ENCODE measurements around the gene CYB5R2. TPM values are rescaled to one million over a fixed set of nuclear protein-coding genes. Genes with fewer than 3 reads are reported as not detected.

CYB5R2 gene
- polyA plus RNA-seq, 4 donors = 27.0 to 31.4 (median 28.1) TPM

GRCh38 chr11:7642747-7643146 lies 30.6 kb downstream of the CYB5R2 start:
- DNase-seq (ENCODE audit: low read depth in 4 of 4, low spot score in 3 of 4) = no peak

DNA sequence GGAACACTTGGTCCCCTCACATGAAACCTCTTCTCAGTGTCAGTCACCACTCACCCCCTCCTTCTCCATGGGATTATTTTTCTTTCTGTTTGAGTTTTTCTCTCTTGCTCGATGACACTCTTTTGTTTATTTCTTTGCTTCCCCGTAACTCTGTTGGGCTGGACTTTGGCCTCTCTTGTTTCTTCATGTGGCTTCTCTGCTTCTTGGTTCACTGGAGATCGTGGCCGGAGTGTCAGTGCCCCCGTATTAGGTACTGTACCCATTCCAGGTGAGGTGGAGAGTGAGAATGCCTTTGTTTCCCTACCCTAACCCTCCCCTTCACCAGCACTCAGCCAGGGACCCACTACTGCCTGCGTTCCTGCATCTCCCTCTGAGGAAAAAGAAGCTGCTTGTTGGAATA lies 32.5 kb downstream of the CYB5R2 start:
- no peak for DNase-seq (ENCODE audit: low read depth in 4 of 4, low spot score in 3 of 4)

GRCh38 chr11:7639643-7640025 lies 33.7 kb downstream of the CYB5R2 start:
- no peak for DNase-seq (ENCODE audit: low read depth in 4 of 4, low spot score in 3 of 4)

GRCh38 chr11:7638710-7639642 lies 34.3 kb downstream of the CYB5R2 start:
- no peak for DNase-seq (ENCODE audit: low read depth in 4 of 4, low spot score in 3 of 4)

DNA sequence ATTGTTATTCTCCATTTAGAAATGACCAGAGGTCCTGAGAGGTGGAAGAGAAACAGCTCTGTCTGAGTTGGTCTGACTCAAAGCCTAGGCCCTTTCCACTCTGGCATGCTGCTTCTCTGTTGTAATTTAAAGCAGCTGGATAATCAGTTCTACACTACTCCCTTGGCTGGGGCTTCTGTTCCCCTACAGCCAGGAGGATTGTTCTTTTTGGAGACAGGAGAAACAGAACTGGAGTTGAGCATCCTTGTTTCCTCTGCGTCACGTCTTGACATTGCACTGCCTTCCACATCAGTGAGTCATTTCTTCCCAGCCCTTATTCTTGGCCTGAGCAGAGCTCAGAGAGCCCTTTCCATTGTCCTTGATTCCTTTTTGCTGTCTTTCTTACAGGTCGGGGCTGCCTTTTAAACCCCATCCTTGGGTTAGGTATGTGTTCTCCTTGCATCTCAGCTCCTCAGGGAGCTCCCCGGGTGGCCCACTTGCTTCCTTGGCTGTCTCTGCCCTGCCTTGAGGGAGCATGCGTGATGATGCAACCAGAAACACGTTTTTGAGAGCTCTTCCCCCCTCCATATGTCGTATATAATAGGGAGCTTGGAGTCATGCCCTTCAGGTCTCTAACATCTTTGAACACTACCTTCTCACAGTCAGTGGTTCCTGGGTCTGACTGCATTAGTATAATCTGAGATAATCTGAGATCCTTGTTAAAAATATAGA lies 35.7 kb downstream of the CYB5R2 start:
- DNase-seq (ENCODE audit: low read depth in 4 of 4, low spot score in 3 of 4) = no peak

DNA sequence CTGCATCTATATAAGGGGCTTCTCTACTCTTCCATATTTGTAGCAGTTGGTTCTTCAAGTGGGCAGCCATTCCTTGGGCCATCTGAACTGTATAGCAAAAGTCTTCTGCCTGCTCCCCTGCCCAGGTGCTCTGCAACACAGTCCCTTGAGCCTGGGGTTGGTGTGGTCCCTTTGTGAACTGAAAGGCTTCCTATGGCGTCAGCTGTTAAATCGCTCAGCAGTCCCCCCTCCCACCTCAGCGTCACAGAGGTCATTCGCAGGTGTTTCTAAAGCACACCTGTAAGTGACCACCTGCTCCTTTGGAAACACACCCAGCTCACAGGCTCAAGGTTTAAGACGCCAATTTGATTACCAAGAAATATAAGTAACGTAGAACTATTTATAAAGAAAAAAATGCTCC lies 37.0 kb downstream of the CYB5R2 start:
- no peak for DNase-seq (ENCODE audit: low read depth in 4 of 4, low spot score in 3 of 4)

- DNase-seq (ENCODE audit: low read depth in 4 of 4, low spot score in 3 of 4) = no peak
These were observed 37.6 kb downstream of the CYB5R2 start for GRCh38 chr11:7635708-7636107.

- DNase-seq (ENCODE audit: low read depth in 4 of 4, low spot score in 3 of 4) = no peak
These were observed 38.2 kb downstream of the CYB5R2 start for GRCh38 chr11:7635137-7635536.

DNA sequence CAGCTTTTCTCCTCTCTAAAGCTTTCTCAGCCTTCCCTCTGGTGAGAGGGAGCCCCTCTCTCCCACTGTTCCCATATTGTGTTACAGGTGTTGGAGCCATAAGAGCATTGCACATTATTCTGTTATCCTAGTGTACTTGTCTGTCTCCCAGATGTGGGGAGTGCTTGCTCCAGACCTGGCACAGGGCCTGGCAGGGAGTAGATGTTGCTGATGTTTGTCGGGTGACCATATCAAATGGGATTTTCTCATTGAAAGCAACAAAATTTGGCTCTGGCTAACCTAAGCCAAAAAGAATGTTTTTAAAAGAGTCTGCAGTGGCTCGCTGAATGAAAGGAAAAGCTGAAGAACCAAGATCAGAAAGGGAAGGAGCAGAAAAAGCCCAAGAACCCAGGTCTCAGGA lies 41.1 kb downstream of the CYB5R2 start:
- DNase-seq (ENCODE audit: low read depth in 4 of 4, low spot score in 3 of 4) = no peak

GRCh38 chr11:7630002-7630401 lies 43.3 kb downstream of the CYB5R2 start:
- no peak for DNase-seq (ENCODE audit: low read depth in 4 of 4, low spot score in 3 of 4)

- no peak for DNase-seq (ENCODE audit: low read depth in 4 of 4, low spot score in 3 of 4)
These were observed 44.6 kb downstream of the CYB5R2 start for GRCh38 chr11:7628660-7629059.

DNA sequence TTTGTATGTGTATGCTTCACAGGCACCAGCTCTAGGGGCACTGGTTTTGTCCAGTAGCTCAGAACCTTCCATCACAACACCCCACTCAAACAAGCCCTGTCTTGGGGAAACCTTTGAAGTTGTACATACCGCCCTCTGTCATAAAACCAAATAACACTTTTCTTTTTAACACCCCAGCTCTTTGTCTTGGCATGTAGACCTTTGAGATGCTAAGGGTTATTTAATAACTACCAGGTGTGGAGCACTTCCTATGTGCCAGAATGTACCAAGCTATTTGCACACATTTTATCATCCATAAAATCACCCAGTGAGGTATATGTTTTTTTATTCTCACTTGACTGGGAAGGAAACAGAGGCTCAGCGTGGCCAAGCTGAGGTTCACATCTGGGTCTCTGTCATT lies 50.6 kb downstream of the CYB5R2 start:
- no peak for DNase-seq (ENCODE audit: low read depth in 4 of 4, low spot score in 3 of 4)

DNA sequence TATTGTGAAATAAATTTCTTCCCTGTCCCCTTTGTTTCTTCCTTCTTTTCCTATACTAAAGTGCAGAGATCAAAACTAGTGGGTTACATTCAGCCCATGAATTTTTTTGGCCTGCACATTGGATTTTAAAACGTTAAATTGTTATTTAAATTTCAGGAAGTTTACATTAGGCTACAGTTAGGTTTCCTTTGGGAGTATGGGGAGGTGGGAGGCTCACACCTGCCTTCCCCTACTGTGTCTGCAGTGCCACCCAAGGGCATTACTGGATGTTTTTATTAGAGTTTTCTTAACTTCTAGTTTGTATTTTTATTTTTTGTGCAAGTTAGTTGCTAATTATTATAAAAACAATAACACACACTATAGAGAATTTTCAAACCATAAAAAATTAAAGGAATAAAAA lies 51.7 kb downstream of the CYB5R2 start:
- no peak for DNase-seq (ENCODE audit: low read depth in 4 of 4, low spot score in 3 of 4)

DNA sequence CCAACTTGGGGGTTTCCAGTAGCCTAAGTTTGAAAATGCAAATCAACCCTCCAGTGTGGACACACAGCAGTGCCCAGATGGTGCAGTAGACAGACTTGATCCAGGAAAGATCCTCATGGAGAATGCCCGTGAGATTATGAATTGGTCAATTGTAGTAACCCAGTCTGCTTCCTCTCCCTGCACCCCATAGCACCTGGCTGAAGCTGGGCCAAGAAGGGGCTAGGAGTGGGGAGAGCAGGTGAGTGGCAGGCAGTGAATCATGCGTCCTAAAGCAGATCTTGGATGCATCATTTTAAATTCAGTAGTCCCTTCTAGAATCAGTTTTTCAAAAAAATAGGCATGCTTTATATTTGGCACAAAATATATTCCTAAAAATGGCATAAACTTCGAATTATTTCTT lies 52.2 kb downstream of the CYB5R2 start:
- DNase-seq (ENCODE audit: low read depth in 4 of 4, low spot score in 3 of 4) = no peak

GRCh38 chr11:7619322-7619721 lies 54.0 kb downstream of the CYB5R2 start:
- DNase-seq (ENCODE audit: low read depth in 4 of 4, low spot score in 3 of 4) = no peak

DNA sequence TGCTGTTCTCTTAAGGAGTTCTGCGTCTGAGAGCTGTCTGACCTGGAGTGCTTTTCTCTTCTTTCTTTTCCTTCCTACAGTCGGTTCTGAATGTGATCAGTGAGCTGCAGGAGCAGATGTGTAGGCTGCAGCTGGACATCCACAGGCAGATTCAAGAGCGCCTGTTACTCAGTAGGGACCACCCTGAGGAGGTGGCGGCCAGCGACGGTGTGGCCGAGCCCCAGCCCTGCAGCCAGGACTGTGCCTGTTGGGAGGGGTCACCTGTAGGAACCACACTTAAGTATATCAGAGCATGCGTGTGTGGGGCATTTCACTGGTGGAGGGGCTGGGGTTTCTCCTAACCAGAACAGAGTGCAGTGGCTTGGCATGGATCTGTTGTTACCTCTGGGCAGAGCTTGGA lies 56.3 kb downstream of the CYB5R2 start:
- DNase-seq (ENCODE audit: low read depth in 4 of 4, low spot score in 3 of 4) = no peak

Other genes starting within 250 kb of the CYB5R2 start
- gene OLFML1, start 188.0 kb downstream of the CYB5R2 start, polyA plus RNA-seq (ENCODE audit: insufficient read length in 4 of 4) = 10 to 100 TPM; 35.4 to 45.5 (median 42.7) TPM
- 10 to 100 TPM; 44.6 to 73.6 (median 48.5) TPM for gene PPFIBP2, start 159.5 kb downstream of the CYB5R2 start, polyA plus RNA-seq (ENCODE audit: insufficient read length in 4 of 4)
- 1 to 10 TPM; 5.6 to 7.1 (median 6.5) TPM for gene OVCH2, start 33.0 kb upstream of the CYB5R2 start, polyA plus RNA-seq (ENCODE audit: insufficient read length in 4 of 4)
- gene OR5P2, start 123.4 kb upstream of the CYB5R2 start, polyA plus RNA-seq (ENCODE audit: insufficient read length in 4 of 4) = under 1 TPM in 1 of 4 donors, not detected in 3; 0.05 TPM
- not detected for gene OR5P3, start 157.3 kb upstream of the CYB5R2 start, polyA plus RNA-seq (ENCODE audit: insufficient read length in 4 of 4)